VCaP (cell line): Measurements from ENCODE around the gene CREB3L1.

Experiments used
- H3K27ac ChIP-seq: fragments of 450-650 bp; 2 replicates; pipeline ENCODE4 v1.5.1; 2017
- CTCF ChIP-seq: fragments of 450-650 bp; conservative IDR thresholded peaks from 2 replicates; pipeline ENCODE4 v1.5.1; 2017; ENCODE audit warnings: mild to moderate bottlenecking, moderate library complexity

CREB3L1 gene

GRCh38 chr11:46304605-46305179 is 27.2 kb downstream of the CREB3L1 start:
- TF ChIP-seq CTCF = no peak
- no peak overlapping the region for H3K27ac ChIP-seq

- no peak for TF ChIP-seq CTCF
Observed at GRCh38 chr11:46305295-46305694, 27.8 kb downstream of the CREB3L1 start.

GRCh38 chr11:46306296-46306853 is 28.9 kb downstream of the CREB3L1 start:
- no peak for TF ChIP-seq CTCF

More at GRCh38 chr11:46305295-46305694, 27.8 kb downstream of the CREB3L1 start:
- no peak overlapping the region for H3K27ac ChIP-seq

GRCh38 chr11:46307369-46307768 is 29.9 kb downstream of the CREB3L1 start:
- no peak overlapping the region for H3K27ac ChIP-seq
- TF ChIP-seq CTCF = no peak

More at GRCh38 chr11:46306296-46306853, 28.9 kb downstream of the CREB3L1 start:
- H3K27ac ChIP-seq = no peak overlapping the region

- H3K27ac ChIP-seq = no peak overlapping the region
- no peak for TF ChIP-seq CTCF
Observed at GRCh38 chr11:46307785-46308341, 30.4 kb downstream of the CREB3L1 start.

- peak; percentile 85 for TF ChIP-seq CTCF
- no peak overlapping the region for H3K27ac ChIP-seq
Observed at GRCh38 chr11:46308631-46309419, 31.4 kb downstream of the CREB3L1 start.

GRCh38 chr11:46309814-46310259 is 32.4 kb downstream of the CREB3L1 start:
- H3K27ac ChIP-seq = no peak overlapping the region
- no peak for TF ChIP-seq CTCF
